ENCODE results near the gene IKZF1.

DNA sequence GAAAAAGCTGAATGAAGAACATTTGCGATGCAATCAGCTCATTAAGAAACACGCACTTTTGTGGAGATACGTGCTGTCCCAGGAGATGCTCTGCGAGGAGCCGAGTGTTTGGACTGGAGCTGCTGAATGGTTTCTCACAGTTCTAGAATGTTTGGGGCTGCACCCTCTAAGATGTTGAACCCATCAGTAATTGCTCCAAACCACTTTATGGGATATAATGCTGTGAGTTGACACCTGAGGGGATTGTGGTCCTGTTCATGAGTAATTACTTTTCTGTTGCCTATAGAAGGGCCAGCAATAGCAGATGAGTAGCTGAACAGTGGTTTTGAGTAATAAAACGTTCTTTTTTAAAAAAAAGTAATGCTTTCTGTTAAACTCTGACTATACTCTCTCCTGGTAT lies 63.1 kb downstream of the IKZF1 start:
- TF ChIP-seq, protein P1, sequence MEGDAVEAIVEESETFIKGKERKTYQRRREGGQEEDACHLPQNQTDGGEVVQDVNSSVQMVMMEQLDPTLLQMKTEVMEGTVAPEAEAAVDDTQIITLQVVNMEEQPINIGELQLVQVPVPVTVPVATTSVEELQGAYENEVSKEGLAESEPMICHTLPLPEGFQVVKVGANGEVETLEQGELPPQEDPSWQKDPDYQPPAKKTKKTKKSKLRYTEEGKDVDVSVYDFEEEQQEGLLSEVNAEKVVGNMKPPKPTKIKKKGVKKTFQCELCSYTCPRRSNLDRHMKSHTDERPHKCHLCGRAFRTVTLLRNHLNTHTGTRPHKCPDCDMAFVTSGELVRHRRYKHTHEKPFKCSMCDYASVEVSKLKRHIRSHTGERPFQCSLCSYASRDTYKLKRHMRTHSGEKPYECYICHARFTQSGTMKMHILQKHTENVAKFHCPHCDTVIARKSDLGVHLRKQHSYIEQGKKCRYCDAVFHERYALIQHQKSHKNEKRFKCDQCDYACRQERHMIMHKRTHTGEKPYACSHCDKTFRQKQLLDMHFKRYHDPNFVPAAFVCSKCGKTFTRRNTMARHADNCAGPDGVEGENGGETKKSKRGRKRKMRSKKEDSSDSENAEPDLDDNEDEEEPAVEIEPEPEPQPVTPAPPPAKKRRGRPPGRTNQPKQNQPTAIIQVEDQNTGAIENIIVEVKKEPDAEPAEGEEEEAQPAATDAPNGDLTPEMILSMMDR (IDR thresholded peaks at IDR 0.05), result no peak
- TF ChIP-seq POLR2AphosphoS5 (IDR thresholded peaks at IDR 0.05; ENCODE audit: insufficient read depth in 1 of 2, low read depth in 1 of 2) (no peak), POLR2A (IDR thresholded peaks at IDR 0.05) (no peak)
